Nephron (organoid): Measurements from ENCODE around the gene ZC3H18.

ENCODE experiments used
- H3K27ac Mint-ChIP-seq, 3 experiments: 2 replicates each; pipeline ENCODE4 v1.8.0; 2020; ENCODE audit warnings: mixed read lengths in 3 of 3, mild to moderate bottlenecking in 2 of 3, moderate library complexity in 1 of 3
- H3K27me3 Mint-ChIP-seq: 2 replicates; pipeline ENCODE4 v1.8.0; 2021; ENCODE audit warnings: low read depth, mild to moderate bottlenecking, moderate library complexity, mixed read lengths
- H3K36me3 Mint-ChIP-seq: 2 replicates; pipeline ENCODE4 v1.8.0; 2020; ENCODE audit warnings: low read depth, mixed read lengths
- H3K4me1 Mint-ChIP-seq: 2 replicates; pipeline ENCODE4 v1.8.0; 2020; ENCODE audit warnings: mixed read lengths
- H3K4me3 Mint-ChIP-seq, 3 experiments: 2 replicates each; pipeline ENCODE4 v1.8.0; 2020; ENCODE audit warnings: mild to moderate bottlenecking in 3 of 3, mixed read lengths in 3 of 3, moderate library complexity in 2 of 3
- H3K9me3 Mint-ChIP-seq: 2 replicates; pipeline ENCODE4 v1.8.0; 2020; ENCODE audit warnings: mixed read lengths
- CTCF ChIP-seq, 3 experiments: fragments of 200-600 bp; sonication (generic); IDR thresholded peaks; one replicate each; pipeline ENCODE4 v1.5.0; 2021; ENCODE audit warnings: antibody characterized with exemption in 3 of 3; ENCODE audit not compliant: unreplicated experiment in 3 of 3

ZC3H18 gene

GRCh38 chr16:88678224-88678979 lies 108.2 kb downstream of the ZC3H18 start:
- Mint-ChIP-seq H3K27me3 (peaks cover 20% of the 10 kb centered on the region), H3K36me3 (no peaks in the 10 kb centered on the region), H3K4me1 (peaks cover 13% of the 10 kb centered on the region), H3K9me3 (no peaks in the 10 kb centered on the region), H3K27ac (no peak overlapping the region), H3K4me3 (no peak overlapping the region)
- TF ChIP-seq CTCF (IDR thresholded peaks at IDR 0.05; ENCODE audit: unreplicated experiment in 3 of 3): no peak

GRCh38 chr16:88680554-88681083 lies 110.4 kb downstream of the ZC3H18 start:
- H3K27ac Mint-ChIP-seq: no peak overlapping the region
- TF ChIP-seq CTCF (IDR thresholded peaks at IDR 0.05; ENCODE audit: unreplicated experiment in 3 of 3): no peak
- H3K4me1 Mint-ChIP-seq: no peaks in the 10 kb centered on the region
- H3K4me3 Mint-ChIP-seq: no peak overlapping the region
- no peaks in the 10 kb centered on the region for H3K9me3 Mint-ChIP-seq
- H3K36me3 Mint-ChIP-seq: no peaks in the 10 kb centered on the region
- peaks cover 42% of the 10 kb centered on the region for H3K27me3 Mint-ChIP-seq

- no peaks in the 10 kb centered on the region for H3K4me1 Mint-ChIP-seq
- H3K9me3 Mint-ChIP-seq: no peaks in the 10 kb centered on the region
- H3K4me3 Mint-ChIP-seq: no peak overlapping the region
- no peak overlapping the region for H3K27ac Mint-ChIP-seq
- H3K36me3 Mint-ChIP-seq: no peaks in the 10 kb centered on the region
- H3K27me3 Mint-ChIP-seq: peaks cover 47% of the 10 kb centered on the region
- TF ChIP-seq CTCF (IDR thresholded peaks at IDR 0.05; ENCODE audit: unreplicated experiment in 3 of 3): no peak
Observed at GRCh38 chr16:88681084-88681680, 111.0 kb downstream of the ZC3H18 start.
